ENCODE data around the gene HSD17B12.

Gene HSD17B12

GRCh38 chr11:43680521-43681400 is at the start of gene HSD17B12:
Gene HSD17B12, plus strand, starts transcription at chr11:43680738. Its CDS starts 90 bp downstream, at chr11:43680828.
- peak within 1 kb of the TSS; percentile 70 for H3K27ac ChIP-seq
- no peak for TF ChIP-seq CTCF (IDR thresholded peaks at IDR 0.05)
- TF ChIP-seq ZFX (IDR thresholded peaks at IDR 0.05; ENCODE audit: borderline replicate concordance): no peak

- no peak overlapping the region for H3K27ac ChIP-seq
- TF ChIP-seq ZFX (IDR thresholded peaks at IDR 0.05; ENCODE audit: borderline replicate concordance) (no peak), CTCF (IDR thresholded peaks at IDR 0.05) (no peak)
These were observed 48.8 kb upstream of the HSD17B12 start for GRCh38 chr11:43631732-43632131.

GRCh38 chr11:43632181-43632580 is 48.4 kb upstream of the HSD17B12 start:
- TF ChIP-seq ZFX (IDR thresholded peaks at IDR 0.05; ENCODE audit: borderline replicate concordance): no peak
- no peak for TF ChIP-seq CTCF (IDR thresholded peaks at IDR 0.05)

GRCh38 chr11:43638717-43639116 is 41.8 kb upstream of the HSD17B12 start:
- TF ChIP-seq ZFX (IDR thresholded peaks at IDR 0.05; ENCODE audit: borderline replicate concordance) (no peak), CTCF (IDR thresholded peaks at IDR 0.05) (no peak)
- no peak overlapping the region for H3K27ac ChIP-seq

More at GRCh38 chr11:43632181-43632580, 48.4 kb upstream of the HSD17B12 start:
- no peak overlapping the region for H3K27ac ChIP-seq

- TF ChIP-seq ZFX (IDR thresholded peaks at IDR 0.05; ENCODE audit: borderline replicate concordance) (no peak), CTCF (IDR thresholded peaks at IDR 0.05) (no peak)
- no peak overlapping the region for H3K27ac ChIP-seq
These were observed 41.3 kb upstream of the HSD17B12 start for GRCh38 chr11:43639224-43639623.

GRCh38 chr11:43639920-43640319 is 40.6 kb upstream of the HSD17B12 start:
- TF ChIP-seq ZFX (IDR thresholded peaks at IDR 0.05; ENCODE audit: borderline replicate concordance) (no peak), CTCF (IDR thresholded peaks at IDR 0.05) (no peak)

More at GRCh38 chr11:43639920-43640319, 40.6 kb upstream of the HSD17B12 start:
- no peak overlapping the region for H3K27ac ChIP-seq
